GM21737 (cell line): Measurements from ENCODE around the gene PCYT1A.
"Not testable (repeated sequence)": the region's sequence is repeated elsewhere in the genome, so short reads cannot be mapped to it uniquely, and the experiment has no call there.

Source experiments
- ATAC-seq: cut with Tn5 transposase; IDR thresholded peaks from one replicate; pipeline ENCODE4 v1.9.1; 2021; ENCODE audit warnings: mild to moderate bottlenecking, moderate library complexity; ENCODE audit not compliant: unreplicated experiment

Gene PCYT1A

DNA sequence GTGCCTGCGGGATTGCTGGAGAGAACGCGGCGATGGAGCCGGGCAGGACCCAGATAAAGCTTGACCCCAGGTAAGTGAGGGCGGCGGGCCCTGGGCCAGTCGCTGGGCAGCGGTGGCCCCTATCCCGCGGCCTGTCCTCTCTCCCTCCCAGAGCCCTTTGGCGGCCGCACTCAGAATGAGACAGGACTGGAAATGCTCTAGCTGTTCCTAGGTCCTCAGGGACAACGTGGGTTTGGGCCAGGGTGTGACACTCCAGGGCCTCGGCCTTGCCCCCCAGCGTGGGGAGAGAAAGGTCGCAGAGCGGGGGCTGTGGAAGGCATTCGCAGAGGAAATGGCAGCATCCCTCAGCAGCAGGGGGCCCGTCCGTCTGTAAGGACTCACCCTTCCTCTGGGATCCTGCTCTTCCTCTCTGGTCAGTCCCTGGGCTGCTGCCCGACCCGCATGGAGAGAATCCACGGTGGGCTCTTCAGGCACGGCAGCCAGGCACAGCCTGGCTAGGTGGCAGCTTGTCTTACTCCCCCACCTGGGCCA, 70.8 kb downstream of the PCYT1A start:
- ATAC-seq: no peak

DNA sequence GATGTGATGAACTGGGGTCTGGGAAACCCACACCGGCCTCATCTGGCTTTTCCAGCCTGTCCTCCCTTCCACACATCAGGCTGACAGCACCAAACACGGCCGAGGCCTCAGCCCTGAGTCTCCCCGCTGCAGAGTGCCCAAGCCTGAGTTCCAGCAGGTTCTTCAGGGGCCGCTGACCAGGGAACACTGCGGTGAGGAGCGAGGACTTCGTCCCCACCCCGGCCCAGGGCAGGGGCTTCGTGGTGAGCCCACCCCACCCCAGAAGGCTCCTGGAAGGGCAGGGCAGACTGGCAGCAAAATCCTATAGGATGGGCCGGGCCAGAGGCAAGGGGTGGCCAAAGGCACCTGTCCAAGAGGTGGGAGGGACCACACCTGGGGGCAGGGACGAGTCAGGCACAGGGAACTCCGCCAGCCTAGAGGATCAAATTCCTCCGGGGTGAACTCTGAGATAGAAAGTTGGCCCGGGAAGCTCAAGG, 71.4 kb downstream of the PCYT1A start, which contains the start of gene SLC51A:
TSS of gene SLC51A (plus strand) at position 446 of the 476 bp plus-strand sequence. CDS start 179 bp downstream, outside the sequence.
- ATAC-seq: no peak

DNA sequence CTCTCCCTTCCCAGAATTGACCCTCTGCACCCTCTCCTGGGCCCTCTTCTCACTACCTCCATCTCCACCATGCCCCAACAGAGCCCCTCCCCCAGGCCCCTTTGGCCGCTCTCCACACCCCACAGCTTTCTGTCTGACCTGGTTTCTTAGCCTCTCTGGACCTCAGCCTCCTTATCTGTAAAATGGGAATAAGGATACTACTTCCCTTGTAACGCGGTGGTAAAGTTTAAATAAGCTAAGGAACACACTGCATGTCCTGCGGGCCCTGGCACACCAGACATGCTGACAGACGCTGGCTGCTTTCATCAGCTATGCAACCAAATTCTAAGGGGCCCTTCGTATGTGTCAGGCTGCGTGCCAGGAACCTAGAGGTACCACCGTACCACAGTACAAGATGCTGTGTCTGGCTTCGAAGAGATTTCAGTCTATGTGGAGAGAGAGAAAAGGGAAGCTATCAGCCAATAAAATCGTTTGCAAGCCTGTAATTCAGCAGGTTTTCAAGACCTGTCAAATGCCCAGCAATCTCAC, 72.0 kb downstream of the PCYT1A start:
- ATAC-seq: no peak

DNA sequence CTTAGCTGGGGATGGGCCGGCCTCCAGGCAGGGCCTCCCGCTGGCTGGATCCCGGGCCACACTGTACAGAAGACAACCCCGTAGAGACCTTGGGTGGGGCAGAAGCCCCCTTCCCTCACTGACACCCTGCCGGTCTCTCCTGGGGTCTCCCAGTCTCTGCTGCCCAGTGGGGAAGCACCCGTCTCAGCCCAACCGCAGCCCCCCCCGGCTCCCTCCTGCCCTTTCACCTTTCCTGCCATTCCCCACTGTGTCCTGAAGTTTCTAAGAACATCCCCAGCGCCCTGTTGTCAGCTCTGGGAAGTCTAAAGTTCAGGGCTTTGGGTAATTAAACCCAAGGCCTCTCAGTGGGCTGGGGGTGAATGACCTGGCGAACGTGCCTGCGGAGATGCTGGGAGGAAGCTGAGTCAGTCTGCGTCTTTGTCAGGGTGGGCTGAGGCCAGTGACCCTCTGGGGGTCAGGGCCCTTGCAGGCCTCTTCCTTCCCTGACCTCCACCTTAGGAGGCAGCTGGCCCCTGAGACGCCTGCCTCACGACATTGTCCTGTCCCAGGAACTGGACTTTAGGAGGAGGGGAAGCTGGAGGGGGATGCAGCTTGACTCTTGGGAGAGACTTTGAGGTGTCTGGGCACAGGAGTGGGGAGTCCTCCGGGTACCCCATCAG, 72.6 kb downstream of the PCYT1A start:
- ATAC-seq: no peak

DNA sequence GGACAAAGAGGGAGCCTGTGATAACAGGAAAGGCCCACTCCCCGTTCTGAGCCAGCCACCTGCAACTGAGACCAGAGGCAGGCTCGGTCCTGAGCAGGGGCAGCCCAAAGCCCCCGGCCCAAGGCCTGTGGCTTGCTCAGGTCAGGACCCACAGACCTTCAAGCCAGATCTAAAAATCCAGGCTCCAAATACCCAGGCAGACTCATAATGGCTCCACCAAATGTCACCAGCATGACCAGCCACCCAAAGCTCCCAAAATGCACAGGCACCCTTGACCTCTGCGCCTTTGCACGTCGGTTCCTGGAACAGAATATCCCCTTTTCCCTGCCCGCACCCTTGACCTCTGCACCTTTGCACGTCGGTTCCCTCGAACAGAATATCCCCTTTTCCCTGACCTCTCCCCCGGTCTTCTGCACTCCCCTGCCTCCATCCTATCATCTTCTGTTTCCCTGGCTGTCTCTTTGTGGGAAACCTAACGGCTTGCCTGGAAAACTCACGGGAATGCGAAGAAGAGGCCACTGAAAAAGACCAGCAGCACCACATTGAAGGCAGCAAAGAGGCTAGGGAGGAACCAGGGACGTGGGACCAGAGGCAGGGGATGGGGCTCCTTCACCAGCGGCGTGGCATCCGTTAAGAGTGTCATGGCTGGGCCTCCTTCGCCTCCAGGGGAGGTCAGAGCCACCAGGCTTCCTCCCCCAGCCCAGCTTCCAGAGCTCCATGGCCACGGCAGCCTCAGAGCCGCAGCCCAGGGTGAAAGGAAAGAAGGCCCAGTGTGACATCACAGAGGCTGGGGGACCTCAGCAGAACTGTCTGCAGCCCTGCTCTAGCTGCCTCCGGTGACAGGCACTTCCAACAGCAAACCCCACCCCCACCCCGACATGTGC, 76.6 kb downstream of the PCYT1A start, which contains the start of gene ZDHHC19:
TSS of gene ZDHHC19 (minus strand) at position 728 of the 884 bp plus-strand sequence. CDS start at position 643, 85 bp downstream.
- no peak for ATAC-seq

DNA sequence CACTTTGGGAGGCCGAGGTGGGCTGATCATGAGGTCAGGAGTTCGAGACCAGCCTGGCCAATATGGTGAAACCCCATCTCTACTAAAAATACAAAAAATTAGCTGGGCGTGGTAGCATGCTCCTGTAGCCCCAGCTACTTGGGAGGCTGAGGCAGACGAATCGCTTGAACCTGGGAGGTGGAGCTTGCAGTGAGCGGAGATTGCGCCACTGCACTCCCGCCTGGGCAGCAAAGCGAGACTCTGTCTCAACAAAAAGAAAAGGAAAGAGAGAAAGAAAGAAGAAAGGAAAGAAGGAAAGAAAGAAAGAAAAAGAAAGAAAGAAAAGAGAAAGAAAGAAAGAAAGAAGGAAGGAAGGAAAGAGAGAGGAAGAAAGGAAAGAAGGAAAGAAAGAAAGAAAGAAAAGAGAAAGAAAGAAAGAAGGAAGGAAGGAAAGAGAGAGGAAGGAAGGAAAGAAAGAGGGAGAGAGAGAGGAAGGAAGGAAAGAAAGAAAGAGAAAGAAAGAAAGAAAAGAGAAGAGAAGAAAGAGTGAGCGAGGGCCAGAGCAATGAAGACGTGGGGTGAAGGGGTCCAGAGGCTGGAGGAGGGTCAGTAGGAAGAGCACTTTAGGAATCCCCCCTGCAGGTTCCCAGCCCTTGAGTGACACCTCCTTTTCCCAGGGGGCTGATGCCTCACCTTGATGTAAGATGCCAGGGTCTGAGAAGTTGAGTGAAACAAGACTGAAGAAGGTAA, 77.4 kb downstream of the PCYT1A start:
- ATAC-seq: not testable (repeated sequence)

DNA sequence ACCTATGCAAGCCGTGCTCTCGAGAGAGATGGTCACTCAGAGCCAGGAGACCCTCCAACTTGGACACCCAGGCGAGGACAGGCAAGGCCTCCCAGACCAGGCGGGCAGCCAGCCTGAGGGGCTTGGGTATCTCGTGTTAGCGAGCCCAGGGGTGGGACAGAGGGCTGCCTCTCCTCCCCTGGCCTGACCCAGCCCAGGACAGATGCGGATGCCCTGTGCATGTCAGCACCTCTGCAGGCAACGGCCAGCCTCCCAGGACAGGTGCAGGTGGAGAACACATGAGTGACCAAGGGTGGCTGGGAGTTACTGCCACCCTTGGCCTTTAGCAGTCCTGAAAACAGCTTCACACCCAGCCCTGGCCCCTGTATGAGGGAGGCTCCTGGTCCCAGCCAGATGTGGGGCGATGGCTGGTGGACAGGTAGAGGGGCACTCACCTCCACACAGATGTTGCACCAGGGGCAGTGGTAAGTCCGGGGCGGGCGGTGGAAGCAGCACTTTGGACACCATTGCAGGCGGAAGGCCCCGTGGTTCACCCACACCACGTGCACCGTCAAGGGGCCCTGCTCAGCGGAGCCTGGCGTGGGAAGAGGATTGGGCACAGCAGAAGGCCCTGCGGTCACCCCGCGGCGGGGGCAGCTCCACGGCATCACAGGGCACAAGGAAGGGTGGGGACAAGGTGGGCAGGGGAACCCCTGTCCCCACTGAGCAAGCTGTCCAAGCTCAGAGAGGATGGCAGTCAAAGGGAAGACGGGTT, 78.4 kb downstream of the PCYT1A start:
- no peak for ATAC-seq

DNA sequence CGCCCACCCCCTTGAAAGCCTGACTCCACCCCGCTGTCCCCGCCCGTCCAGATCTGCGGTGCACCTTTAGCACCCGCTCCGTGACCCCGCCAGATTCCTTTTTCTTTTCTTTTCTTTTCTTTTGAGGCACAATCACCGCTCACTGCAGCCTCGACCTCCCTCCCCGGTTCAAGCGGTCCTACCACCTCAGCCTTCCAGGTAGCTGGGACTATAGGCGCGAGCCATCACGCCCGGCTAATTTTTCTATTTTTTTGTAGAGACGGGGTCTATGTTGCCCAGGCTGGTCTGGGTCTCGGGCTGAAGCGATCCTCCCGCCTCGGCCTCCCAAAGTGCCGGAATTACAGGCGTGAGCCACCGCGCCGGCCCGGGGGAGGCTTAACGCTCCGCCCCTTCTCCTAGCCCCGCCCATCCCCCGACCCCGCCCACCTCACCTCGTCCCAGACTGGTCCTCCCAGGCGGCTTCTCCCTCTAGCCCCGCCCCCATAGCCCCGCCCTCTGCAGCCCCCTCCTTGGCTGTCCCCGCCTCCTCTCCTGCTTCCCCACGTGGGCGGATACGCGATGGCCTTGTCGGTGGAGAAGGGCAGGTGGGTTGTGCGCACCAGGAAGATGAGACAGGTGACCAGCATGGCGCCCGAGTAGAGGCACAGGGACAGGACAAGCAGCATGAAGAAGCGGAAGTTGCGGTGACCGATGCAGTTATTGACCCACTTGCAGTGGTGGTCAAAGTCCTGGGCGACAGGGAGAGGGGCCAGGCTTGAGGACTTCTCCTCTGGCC, 79.5 kb downstream of the PCYT1A start:
- ATAC-seq: no peak

DNA sequence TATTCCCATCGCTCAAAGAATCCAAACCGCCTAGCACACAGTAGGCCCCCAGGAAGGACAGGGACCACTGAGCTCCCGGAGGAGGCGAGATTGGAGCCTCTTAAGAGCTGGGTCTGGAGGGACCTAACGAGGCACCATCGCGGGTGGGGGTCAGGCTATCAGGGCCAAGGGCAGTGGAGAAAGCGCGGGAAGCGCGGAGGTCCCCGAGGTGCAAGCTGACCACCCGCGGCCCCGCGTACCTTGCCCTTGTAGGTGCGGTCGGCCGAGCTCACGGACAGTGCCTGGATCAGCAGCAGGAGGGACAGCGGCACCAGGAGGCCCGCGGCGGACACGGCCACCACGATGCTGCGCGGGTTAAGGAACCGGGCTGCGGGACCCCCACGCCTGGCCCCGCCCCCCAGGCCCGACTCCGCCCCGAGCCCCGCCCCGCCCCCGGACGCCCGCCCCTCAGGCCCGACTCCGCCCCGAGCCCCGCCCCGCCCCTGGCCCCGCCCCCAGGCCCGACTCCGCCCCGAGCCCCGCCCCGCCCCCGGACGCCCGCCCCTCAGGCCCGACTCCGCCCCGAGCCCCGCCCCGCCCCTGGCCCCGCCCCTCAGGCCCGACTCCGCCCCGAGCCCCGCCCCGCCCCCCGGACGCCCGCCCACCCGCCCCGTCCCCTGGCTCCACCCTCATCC, 80.2 kb downstream of the PCYT1A start:
- ATAC-seq: no peak

DNA sequence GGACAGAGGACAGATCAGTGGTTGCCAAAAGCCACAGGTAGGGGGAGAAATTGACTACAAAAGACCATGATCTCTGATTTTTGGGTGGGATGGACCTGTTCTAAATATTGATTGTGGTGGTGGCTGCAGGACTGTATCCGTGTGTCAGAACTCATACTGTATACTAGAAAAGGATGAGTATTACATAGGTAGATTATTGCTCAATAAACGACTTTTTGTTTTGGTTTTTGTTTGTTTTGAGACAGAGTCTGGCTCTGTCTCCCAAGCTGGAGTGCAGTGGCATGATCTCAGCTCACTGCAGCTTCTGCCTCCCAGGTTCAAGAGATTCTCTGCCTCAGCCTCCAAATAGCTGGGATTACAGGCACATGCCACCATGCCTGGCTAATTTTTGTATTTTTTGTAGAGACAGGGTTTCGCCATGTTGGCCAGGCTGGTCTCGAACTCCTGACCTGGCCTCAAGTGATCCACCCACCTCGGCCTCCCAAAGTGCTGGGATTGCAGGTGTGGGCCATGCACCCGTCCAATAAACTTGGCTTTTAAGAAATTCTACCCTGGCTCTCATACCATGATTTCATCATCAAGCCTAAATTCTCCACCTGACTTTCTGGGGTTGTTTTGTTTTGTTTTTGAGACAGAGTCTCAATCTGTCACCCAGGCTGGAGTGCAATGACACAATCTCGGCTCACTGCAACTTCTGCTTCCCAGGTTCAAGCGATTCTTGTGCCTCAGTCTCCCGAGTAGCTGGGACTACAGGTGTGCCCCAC, 81.9 kb downstream of the PCYT1A start:
- ATAC-seq: not testable (repeated sequence)

DNA sequence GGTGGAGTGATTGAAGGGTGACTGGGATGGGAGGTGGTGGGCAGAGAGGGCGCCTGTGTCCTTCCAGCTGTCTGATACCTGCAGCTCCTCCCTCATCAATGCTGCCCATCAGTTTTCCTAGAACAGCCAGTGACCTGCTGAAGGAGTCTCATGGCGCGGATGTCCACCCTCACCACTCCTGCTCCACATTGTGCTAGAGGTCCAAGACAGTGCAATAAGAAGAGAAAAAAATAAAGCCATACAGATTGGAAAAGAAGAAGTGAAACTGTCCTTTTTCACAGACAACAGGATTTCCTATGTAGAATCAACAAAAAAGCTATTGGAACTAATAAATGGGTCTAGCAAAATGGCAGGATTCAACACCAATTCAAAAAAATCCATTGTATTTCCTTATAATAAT, 83.7 kb downstream of the PCYT1A start:
- no peak for ATAC-seq

DNA sequence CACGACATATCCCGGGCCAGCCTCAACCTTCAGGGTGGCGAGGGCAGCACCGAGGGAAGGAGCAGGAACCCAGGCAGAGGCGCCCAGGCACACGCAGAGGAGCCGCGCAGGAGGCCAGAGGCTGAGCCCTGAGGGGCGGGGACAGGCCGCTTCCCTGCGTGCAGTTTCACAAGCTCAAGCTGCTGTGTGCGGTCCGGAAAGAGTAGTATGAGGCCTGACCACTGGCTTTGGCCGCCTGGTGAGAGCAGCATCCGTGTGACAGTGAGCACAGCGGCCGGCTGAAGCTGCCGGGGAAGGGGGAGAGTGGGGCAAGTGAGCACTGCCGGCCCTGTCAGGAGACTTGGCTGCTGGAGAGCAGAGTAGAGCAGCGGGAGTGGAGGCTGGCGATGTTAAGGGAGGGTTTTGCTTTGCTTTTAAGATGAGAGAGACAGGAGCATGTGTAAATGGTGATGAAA, 85.0 kb downstream of the PCYT1A start:
- no peak for ATAC-seq

DNA sequence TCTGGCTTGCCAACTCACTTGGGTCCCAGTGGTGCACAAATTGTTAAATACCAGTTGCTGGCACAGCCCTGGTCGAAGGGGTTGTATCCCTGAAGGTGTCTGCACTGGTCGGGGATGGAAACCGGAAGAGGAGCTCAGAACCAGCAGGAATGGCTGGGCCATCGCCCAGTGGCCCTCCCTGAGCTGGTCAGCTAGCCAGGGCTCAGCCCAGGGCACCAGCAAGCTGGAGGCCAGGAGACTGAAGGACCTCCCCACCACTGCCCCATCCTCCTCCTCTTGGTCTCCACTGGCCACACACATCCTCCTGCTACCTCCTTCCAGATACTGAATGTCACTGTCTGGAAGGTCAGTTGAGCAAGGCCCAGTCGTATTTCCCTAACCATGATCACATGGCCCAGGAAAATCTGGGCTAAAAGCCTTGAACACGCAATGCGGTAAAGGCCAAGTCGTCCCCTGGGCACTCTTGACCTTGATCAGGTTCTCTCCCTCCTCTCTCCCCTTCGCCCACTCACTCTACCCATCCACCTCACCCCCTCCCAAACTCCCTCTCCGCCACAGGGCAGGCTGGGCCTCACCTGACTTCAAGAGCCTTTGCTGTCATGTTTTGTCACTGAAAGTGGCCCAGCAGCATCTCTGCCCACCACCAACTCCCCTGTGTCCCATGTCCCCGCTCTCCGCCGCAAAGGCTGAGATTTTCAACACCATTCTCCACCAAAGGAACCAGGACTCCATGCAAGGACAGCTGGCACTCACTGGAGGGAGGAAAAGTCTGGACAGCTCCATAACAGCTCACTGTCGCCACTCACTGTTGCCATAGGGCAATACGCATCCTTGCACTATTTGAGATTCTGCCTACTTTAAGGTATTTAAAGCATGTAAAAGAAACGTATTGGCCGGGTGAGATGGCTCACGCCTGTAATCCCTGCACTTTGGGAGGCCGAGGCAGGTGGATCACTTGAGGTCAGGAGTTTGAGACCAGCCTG, 88.5 kb downstream of the PCYT1A start:
- ATAC-seq: no peak

DNA sequence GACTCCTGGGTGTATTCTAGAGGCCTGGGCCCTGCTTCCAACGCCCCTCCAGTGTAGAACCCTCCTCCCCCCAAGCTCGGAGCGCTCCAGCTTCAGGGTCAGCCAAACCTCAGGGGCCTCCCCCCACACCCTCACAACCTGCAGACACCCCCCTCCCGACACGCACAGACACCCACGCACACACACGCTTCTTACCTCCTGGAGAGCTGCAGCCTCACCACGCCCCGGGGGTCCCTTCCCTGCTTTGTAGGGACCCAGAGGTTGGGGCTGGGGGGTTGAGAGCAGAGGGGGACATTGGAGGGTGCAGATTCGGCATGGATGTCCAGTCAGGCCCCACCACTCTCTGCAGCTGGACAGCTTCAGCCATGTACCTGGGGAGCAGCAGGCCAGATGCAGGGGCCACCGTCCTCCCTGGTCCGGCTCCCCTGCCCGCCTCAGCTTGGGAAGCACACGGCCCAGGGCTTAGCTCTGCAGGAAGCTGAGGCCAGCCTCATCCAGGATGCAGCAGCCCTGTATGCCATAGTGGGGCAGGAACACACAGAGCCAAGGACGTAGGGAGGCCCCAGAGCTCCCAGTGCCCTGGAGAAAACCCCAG, 89.3 kb downstream of the PCYT1A start:
- ATAC-seq: no peak

DNA sequence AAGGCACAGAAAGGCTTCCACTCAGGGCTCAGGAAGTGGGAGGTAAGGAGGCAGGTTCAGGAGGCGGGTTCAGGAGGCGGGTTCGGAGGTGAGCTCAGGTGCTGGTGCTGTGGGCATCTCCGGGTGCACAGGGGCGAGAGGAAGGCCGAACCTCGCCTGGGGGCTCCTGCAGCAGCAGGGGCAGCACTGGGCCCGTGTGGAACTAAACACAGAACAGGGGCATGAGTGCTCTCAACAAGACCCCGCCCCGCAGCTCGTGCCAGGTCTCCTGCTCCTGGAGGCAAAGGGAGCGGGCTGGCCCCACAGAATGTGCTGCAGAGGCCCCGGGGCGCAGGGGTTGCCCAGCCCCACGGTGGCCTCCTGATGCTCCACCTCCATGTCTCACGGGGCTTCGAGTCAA, 90.0 kb downstream of the PCYT1A start:
- no peak for ATAC-seq

DNA sequence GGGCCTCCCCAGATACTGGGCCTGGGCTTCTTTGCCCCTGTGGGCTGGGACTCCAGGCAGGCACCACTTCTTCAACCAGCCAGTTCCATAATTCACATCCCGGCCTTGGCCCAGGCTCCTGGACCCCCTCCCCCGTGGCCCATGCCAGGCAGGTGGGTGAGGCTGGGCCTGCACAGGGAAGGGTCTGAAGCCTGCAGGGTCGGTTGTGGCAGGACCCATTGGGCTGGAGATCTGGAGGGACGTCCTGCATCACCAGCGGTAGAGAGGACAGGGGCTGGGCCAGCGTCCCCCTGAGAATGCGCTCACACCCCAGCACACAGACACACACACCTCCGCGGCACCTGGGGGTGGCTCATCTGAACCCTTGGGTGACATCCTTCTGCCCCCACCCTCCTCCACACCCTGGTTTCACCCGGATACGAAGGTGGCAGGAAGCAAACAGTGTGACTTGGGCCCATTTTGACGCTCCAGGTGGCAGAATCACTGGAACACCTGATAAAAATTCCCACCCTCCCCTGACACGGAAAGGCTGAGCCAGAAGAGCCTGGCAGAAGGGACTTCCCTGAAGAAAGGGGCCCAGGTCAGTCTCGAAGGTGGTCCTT, 91.8 kb downstream of the PCYT1A start:
- no peak for ATAC-seq
